CD4-positive, alpha-beta T cell treated with Interleukin-12 subunit alpha and Interleukin-12 subunit beta, for 1 hour (primary cell): Measurements from ENCODE around the gene LAMP5.

Source experiments
- DNase-seq: peaks from one replicate; pipeline ENCODE4 v3.0.0-alpha.2; 2020

Gene LAMP5

GRCh38 chr20:9503526-9504245 lies 10.7 kb upstream of the LAMP5 start:
- no peak for DNase-seq

GRCh38 chr20:9506280-9506821 lies 8.0 kb upstream of the LAMP5 start:
- DNase-seq = no peak

GRCh38 chr20:9506964-9507369 lies 7.4 kb upstream of the LAMP5 start:
- no peak for DNase-seq

GRCh38 chr20:9507544-9508239 lies 6.7 kb upstream of the LAMP5 start:
- no peak for DNase-seq

- no peak for DNase-seq
These were observed 6.1 kb upstream of the LAMP5 start for GRCh38 chr20:9508240-9508661.

GRCh38 chr20:9508696-9509178 lies 5.7 kb upstream of the LAMP5 start:
- DNase-seq = no peak

- DNase-seq = no peak
These were observed 5.1 kb upstream of the LAMP5 start for GRCh38 chr20:9509246-9509645.

GRCh38 chr20:9510911-9511310 lies 3.5 kb upstream of the LAMP5 start:
- DNase-seq = no peak

- DNase-seq = no peak
These were observed 324 bp upstream of the LAMP5 start for GRCh38 chr20:9514072-9514460.

- no peak for DNase-seq
These were observed 810 bp downstream of the LAMP5 start for GRCh38 chr20:9515214-9515585.

- no peak for DNase-seq
These were observed 1.4 kb downstream of the LAMP5 start for GRCh38 chr20:9515741-9516233.

GRCh38 chr20:9516234-9516871 lies 2.0 kb downstream of the LAMP5 start:
- no peak for DNase-seq

GRCh38 chr20:9517297-9518162 lies 3.1 kb downstream of the LAMP5 start:
- no peak for DNase-seq

- DNase-seq = no peak
These were observed 4.3 kb downstream of the LAMP5 start for GRCh38 chr20:9518576-9519175.

GRCh38 chr20:9520086-9520485 lies 5.7 kb downstream of the LAMP5 start:
- DNase-seq = no peak

GRCh38 chr20:9523636-9524035 lies 9.2 kb downstream of the LAMP5 start:
- no peak for DNase-seq

GRCh38 chr20:9531581-9531980 lies 17.2 kb downstream of the LAMP5 start:
- DNase-seq = no peak

GRCh38 chr20:9532069-9532838 lies 17.9 kb downstream of the LAMP5 start:
- DNase-seq = no peak

GRCh38 chr20:9534025-9534424 lies 19.6 kb downstream of the LAMP5 start:
- DNase-seq = no peak

- DNase-seq = no peak
These were observed 21.1 kb downstream of the LAMP5 start for GRCh38 chr20:9535449-9535848.

- DNase-seq = no peak
These were observed 28.8 kb downstream of the LAMP5 start for GRCh38 chr20:9543214-9543613.
